Progenitor cell of endocrine pancreas (in vitro differentiated cells): ENCODE data around the gene HES6. TPM values are rescaled to one million over a fixed set of nuclear protein-coding genes. Genes with fewer than 3 reads are reported as not detected.

Experiments used
- DNase-seq: peaks from one replicate; pipeline ENCODE4 v3.0.0; 2021; ENCODE audit warnings: low spot score; ENCODE audit not compliant: unreplicated experiment
- H3K27ac Mint-ChIP-seq: 2 replicates; pipeline ENCODE4 v1.8.0; 2021; ENCODE audit warnings: mild to moderate bottlenecking, moderate library complexity, mixed read lengths
- H3K27me3 Mint-ChIP-seq: 2 replicates; pipeline ENCODE4 v1.8.0; 2021; ENCODE audit warnings: mixed read lengths
- H3K36me3 Mint-ChIP-seq: 2 replicates; pipeline ENCODE4 v1.8.0; 2022; ENCODE audit warnings: mixed read lengths; ENCODE audit not compliant: insufficient read depth
- H3K4me1 Mint-ChIP-seq: 2 replicates; pipeline ENCODE4 v1.8.0; 2021; ENCODE audit warnings: low read depth, mixed read lengths
- H3K4me3 Mint-ChIP-seq: 2 replicates; pipeline ENCODE4 v1.8.0; 2021; ENCODE audit warnings: low read depth, mild to moderate bottlenecking, moderate library complexity, mixed read lengths
- H3K9me3 Mint-ChIP-seq: 2 replicates; pipeline ENCODE4 v1.8.0; 2021; ENCODE audit warnings: low read depth, mixed read lengths
- total RNA-seq: library from RNA; stranded (reverse); gene quantifications from 2 replicates; pipeline ENCODE4 v1.2.1, GENCODE V29; 2021
- TF ChIP-seq, protein P1 (sequence below): fragments of 200-600 bp; sonication (generic); IDR thresholded peaks from one replicate; pipeline ENCODE4 v1.5.0; 2021; ENCODE audit warnings: antibody characterized with exemption, mild to moderate bottlenecking; ENCODE audit not compliant: unreplicated experiment

The HES6 gene
- total RNA-seq, 1 donor from 2014 or later, result 64.2 TPM

- H3K36me3 Mint-ChIP-seq, result peaks cover 2% of the 10 kb centered on the region
- DNase-seq, result no peak
- H3K27ac Mint-ChIP-seq, result no peak overlapping the region
- no peaks in the 10 kb centered on the region for H3K27me3 Mint-ChIP-seq
- H3K4me1 Mint-ChIP-seq, result peaks cover 2% of the 10 kb centered on the region
- no peak overlapping the region for H3K4me3 Mint-ChIP-seq
- H3K9me3 Mint-ChIP-seq, result no peaks in the 10 kb centered on the region
- TF ChIP-seq, protein P1, sequence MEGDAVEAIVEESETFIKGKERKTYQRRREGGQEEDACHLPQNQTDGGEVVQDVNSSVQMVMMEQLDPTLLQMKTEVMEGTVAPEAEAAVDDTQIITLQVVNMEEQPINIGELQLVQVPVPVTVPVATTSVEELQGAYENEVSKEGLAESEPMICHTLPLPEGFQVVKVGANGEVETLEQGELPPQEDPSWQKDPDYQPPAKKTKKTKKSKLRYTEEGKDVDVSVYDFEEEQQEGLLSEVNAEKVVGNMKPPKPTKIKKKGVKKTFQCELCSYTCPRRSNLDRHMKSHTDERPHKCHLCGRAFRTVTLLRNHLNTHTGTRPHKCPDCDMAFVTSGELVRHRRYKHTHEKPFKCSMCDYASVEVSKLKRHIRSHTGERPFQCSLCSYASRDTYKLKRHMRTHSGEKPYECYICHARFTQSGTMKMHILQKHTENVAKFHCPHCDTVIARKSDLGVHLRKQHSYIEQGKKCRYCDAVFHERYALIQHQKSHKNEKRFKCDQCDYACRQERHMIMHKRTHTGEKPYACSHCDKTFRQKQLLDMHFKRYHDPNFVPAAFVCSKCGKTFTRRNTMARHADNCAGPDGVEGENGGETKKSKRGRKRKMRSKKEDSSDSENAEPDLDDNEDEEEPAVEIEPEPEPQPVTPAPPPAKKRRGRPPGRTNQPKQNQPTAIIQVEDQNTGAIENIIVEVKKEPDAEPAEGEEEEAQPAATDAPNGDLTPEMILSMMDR, result no peak
Measured at GRCh38 chr2:238220892-238221521, 18.8 kb downstream of the HES6 start.

DNA sequence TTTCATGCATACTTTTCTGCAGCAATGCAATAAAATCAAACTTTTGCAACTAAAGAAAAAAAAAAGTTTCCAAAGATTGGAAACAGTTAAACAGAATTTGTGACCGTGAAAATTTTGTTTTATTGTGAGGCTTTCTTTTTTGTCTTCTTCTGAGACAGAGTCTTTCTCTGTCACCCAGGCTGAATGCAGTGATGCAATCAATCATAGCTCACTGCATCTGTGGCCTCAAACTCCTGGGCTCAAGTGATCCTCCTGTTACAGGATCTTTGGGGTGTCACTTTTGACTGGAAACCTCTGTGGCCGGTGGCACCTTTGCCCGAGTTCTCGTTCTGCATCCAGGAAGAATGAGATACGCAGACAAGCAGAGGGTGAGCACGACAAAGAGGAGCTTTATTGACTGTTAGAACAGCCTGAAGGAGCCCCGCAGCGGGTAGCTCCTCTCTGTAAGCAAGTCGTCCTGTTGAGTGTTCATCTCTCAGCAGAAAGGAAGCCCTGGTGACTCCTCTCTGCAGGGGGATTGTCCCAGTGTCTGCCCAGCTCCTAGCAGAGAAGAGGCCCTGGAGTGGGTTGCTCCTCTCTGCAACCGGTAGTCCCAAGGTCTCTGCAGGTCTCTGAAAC, 19.5 kb downstream of the HES6 start:
- Mint-ChIP-seq H3K4me1 (peaks cover 2% of the 10 kb centered on the region), H3K36me3 (peaks cover under 1% of the 10 kb centered on the region), H3K9me3 (no peaks in the 10 kb centered on the region), H3K27me3 (no peaks in the 10 kb centered on the region), H3K4me3 (no peak overlapping the region), H3K27ac (no peak overlapping the region)
- no peak for DNase-seq
- TF ChIP-seq, protein P1, result no peak

GRCh38 chr2:238216651-238217184, 23.1 kb downstream of the HES6 start:
- no peaks in the 10 kb centered on the region for H3K36me3 Mint-ChIP-seq
- peaks cover 3% of the 10 kb centered on the region for H3K27me3 Mint-ChIP-seq
- peaks cover 2% of the 10 kb centered on the region for H3K4me1 Mint-ChIP-seq
- peak overlapping the region; percentile 76 for H3K27ac Mint-ChIP-seq
- TF ChIP-seq, protein P1, result no peak
- H3K4me3 Mint-ChIP-seq, result no peak overlapping the region
- no peak for DNase-seq
- peaks cover 3% of the 10 kb centered on the region for H3K9me3 Mint-ChIP-seq

DNA sequence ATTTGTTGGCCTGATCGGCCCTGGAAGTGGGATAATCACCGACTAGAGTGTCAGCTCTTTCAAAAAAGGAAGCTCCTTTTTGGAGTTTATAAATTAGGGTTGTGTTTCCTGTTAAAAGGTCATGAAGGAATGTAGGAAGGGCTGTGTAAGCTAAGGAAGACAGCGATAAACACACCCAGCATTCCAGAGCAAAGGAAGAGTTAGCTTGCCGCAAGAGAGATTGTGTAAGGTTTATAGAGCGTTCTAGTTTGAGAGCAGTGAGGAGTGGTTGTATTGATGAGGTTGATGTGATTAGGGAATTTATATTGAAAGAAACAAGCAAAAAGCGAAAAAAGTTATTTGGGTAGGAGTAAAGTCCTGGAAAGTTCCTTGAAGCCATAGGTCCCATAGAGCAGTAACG, 32.8 kb downstream of the HES6 start:
- peaks cover 3% of the 10 kb centered on the region for H3K27me3 Mint-ChIP-seq
- DNase-seq, result no peak
- no peak overlapping the region for H3K4me3 Mint-ChIP-seq
- TF ChIP-seq, protein P1, result no peak
- H3K9me3 Mint-ChIP-seq, result peaks cover 8% of the 10 kb centered on the region
- H3K36me3 Mint-ChIP-seq, result peaks cover 1% of the 10 kb centered on the region
- H3K27ac Mint-ChIP-seq, result no peak overlapping the region
- peaks cover 6% of the 10 kb centered on the region for H3K4me1 Mint-ChIP-seq

DNA sequence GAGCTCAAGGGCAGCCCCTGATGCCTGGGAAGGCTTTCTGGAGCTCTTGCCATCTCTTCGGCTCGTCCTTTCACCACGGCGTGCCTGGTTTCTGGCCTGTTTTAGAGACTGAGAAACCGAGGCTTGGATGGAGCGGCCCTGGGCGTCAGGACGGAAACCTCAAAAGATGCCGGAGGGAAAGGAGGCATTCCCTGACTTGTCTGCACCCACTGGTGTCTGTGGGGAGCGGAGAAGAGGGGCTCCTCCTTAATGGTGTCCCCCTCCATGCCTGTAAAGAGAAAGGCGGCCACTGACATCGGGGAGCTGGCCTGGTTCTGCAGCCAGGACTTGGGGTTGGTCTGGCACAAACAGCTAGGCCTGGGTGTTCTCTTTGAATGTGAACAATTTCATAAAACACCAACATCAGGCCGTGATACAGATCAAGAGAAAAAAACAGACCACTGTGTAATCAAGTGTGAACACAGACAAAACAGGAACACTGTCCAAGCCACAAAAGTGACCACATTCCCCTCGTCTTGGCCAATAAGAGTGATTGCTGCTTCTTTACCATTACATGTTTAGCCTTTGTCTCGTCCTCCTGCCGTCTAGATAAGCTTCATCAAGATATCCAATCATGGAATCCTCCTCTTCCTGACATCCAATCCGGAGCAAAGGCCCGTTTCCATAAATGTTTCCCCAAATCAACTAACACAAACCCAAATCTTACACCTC, 35.7 kb downstream of the HES6 start:
- Mint-ChIP-seq H3K9me3 (peaks cover 8% of the 10 kb centered on the region), H3K27ac (peak overlapping the region; percentile 70), H3K36me3 (peaks cover 1% of the 10 kb centered on the region), H3K4me3 (peak overlapping the region; percentile 77), H3K27me3 (no peaks in the 10 kb centered on the region), H3K4me1 (peaks cover 19% of the 10 kb centered on the region)
- TF ChIP-seq, protein P1, result no peak
- no peak for DNase-seq
